HS-5 (cell line): ENCODE data around the gene ALDH9A1.

Experiments
- DNase-seq: peaks from one replicate; pipeline ENCODE4 v3.0.0-alpha.2; 2012; ENCODE audit warnings: low read depth

Gene ALDH9A1

GRCh38 chr1:165623624-165624023, 74.7 kb downstream of the ALDH9A1 start:
- DNase-seq, result no peak

GRCh38 chr1:165619647-165620151, 78.7 kb downstream of the ALDH9A1 start:
- DNase-seq, result no peak

GRCh38 chr1:165616987-165617546, 81.3 kb downstream of the ALDH9A1 start:
- no peak for DNase-seq

GRCh38 chr1:165616054-165616612, 82.2 kb downstream of the ALDH9A1 start:
- DNase-seq, result no peak
